ENCODE data around the gene OR1D5. TPM values are rescaled to one million over a fixed set of nuclear protein-coding genes. Genes with fewer than 3 reads are reported as not detected.

The OR1D5 gene
- total and polyA plus RNA-seq, 4 donors = not detected

Other genes with a start within 250 kb of the OR1D5 start
- gene OR1D2, start 40.8 kb upstream of the OR1D5 start, total RNA-seq = not detected
- under 1 TPM in 1 of 2 donors, not detected in 1; 0.08 TPM for gene OR1D2, start 40.8 kb upstream of the OR1D5 start, polyA plus RNA-seq (ENCODE audit: insufficient read length in 2 of 2)
- not detected for gene OR1G1, start 63.9 kb upstream of the OR1D5 start, total RNA-seq
- not detected for gene OR1G1, start 63.9 kb upstream of the OR1D5 start, polyA plus RNA-seq (ENCODE audit: insufficient read length in 2 of 2)
- gene OR1A2, start 133.9 kb upstream of the OR1D5 start, total RNA-seq = not detected
- gene OR1A2, start 133.9 kb upstream of the OR1D5 start, polyA plus RNA-seq (ENCODE audit: insufficient read length in 2 of 2) = not detected
- not detected for gene OR1A1, start 144.1 kb upstream of the OR1D5 start, total RNA-seq
- gene OR1A1, start 144.1 kb upstream of the OR1D5 start, polyA plus RNA-seq (ENCODE audit: insufficient read length in 2 of 2) = under 1 TPM in 1 of 2 donors, not detected in 1; 0.14 TPM
- under 1 TPM; 0.22 to 0.40 TPM for gene OR3A1, start 234.8 kb upstream of the OR1D5 start, total RNA-seq
- gene OR3A1, start 234.8 kb upstream of the OR1D5 start, polyA plus RNA-seq (ENCODE audit: insufficient read length in 2 of 2) = under 1 TPM; 0.29 to 0.36 TPM

Data from spinal cord (tissue), 4 donors.